GM11168 (cell line): ENCODE measurements around the gene CES2.
"Not testable (repeated sequence)": the region's sequence is repeated elsewhere in the genome, so short reads cannot be mapped to it uniquely, and the experiment has no call there.

Experiments used
- in situ Hi-C: fragments of 300-500 bp; cut with MboI; formaldehyde crosslinking; loops from one replicate; pipeline ENCODE4 v1.12.0; 2022; ENCODE audit warnings: low sequenced_read_pairs; ENCODE audit not compliant: unreplicated experiment

CES2 gene

GRCh38 chr16:66933776-66934137 lies 1.6 kb upstream of the CES2 start:
- in situ Hi-C loops, result no loop called here

GRCh38 chr16:66934138-66934838 lies 1.0 kb upstream of the CES2 start, which contains the start of gene CIAO2B:
Gene CIAO2B (minus strand): TSS chr16:66934402. CDS start chr16:66934364, 38 bp downstream.
- in situ Hi-C loops, result no loop called here

DNA sequence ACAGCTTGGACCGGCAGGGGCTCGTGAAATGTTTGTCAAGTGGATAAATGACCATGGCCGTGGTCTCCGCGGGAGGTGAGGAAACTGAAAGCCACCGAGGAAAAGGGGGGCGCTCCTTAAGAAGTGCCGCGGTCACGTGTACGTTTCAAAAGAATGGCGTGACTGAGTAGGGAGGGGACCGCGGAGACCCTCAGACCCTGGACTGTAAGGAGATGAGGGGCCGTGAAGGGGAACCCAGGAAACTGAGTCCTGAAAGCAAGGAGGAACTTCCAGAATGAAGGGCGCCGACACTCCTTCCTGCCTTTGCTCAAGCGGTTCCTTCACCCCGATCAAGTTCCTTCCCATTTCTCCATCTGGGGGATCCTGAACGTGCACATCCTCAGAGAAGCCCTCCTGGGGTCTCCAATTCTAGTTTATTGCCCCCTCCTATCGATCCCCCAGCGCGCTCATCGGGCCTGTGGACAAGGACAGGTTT lies 440 bp upstream of the CES2 start:
- in situ Hi-C loops, result not testable (repeated sequence)

DNA sequence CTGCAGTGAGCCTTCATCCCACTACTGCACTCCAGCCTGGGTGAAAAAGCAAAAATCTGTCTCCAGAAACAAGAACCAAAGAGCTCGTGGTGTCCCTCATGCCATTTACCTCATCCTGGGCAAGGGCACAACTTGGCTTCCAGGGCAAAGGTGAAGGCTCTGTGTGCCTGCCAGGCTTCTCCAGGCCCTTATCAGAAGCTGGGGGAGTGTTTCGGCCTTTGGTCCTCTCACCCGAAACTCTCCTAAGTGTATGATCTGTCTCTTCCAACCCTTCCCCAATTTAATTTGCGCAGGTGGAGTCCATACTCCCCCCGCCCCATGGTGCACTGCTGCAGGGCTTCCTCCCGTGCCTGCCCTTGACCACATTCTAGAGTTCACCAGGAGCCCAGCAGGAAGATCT lies 1.1 kb downstream of the CES2 start:
- in situ Hi-C loops, result no loop called here

DNA sequence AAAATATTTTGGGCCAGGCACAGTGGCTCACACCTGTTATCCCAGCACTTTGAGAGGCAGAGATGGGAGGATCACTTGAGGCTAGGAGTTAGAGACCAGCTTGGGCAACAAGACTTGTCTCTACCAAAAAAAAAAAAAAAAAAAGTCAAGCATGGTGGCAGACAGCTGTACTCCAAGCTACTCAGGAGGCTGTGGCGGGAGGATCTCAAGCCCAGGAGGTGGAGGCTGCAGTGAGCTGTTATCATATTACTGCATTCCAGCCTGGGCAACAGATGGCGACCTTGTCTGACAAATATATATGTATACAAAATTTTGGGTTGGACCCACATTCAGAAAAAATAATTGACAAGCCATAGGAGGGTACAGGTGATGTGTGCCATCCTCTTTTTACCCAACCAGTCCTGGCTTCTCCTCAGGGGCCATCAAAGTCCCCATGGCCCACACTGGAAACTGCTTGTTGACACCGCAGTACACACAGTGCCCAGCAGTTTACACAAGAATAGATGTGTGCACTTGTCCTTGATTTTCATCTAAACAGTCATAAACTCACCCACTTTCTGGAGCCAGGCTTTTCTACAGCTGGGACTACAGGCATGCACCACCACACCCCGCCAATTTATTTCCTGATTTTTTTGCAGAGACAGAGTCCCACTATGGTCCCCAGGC lies 1.7 kb downstream of the CES2 start:
- in situ Hi-C loops, result no loop called here

GRCh38 chr16:66937725-66938337 lies 2.5 kb downstream of the CES2 start:
- in situ Hi-C loops, result no loop called here

- in situ Hi-C loops, result no loop called here
These were observed 4.0 kb downstream of the CES2 start for GRCh38 chr16:66939366-66939765.

DNA sequence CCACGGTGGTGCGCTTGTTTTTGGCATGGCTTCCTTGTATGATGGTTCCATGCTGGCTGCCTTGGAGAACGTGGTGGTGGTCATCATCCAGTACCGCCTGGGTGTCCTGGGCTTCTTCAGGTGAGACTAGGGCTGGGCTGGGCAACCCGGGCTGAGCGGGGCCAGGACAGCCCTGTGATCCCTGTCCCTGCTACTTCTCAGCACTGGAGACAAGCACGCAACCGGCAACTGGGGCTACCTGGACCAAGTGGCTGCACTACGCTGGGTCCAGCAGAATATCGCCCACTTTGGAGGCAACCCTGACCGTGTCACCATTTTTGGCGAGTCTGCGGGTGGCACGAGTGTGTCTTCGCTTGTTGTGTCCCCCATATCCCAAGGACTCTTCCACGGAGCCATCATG lies 4.9 kb downstream of the CES2 start:
- in situ Hi-C loops, result no loop called here

- in situ Hi-C loops, result no loop called here
These were observed 7.7 kb downstream of the CES2 start for GRCh38 chr16:66942981-66943380.

DNA sequence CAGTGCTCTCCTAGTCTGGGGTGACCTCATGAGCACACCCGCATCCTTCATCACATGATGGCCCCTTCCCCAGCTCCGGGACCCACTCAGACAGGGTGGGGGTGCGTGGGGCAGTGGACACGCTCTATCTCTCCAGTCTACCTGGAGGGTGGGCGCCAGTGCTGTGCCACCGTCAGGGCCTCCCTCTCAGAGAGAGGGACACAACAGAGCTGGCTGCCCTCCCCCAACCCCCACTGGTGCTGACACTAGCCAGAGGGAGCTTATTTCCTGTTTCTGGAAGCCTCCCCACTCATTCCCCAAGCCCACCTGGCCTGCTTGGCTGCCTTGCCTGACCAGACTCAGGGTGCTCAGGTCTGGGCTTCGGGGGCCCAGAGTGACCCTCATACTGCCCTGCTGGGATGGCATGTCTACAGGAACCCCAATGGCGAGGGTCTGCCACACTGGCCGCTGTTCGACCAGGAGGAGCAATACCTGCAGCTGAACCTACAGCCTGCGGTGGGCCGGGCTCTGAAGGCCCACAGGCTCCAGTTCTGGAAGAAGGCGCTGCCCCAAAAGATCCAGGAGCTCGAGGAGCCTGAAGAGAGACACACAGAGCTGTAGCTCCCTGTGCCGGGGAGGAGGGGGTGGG lies 8.2 kb downstream of the CES2 start:
- in situ Hi-C loops, result no loop called here

DNA sequence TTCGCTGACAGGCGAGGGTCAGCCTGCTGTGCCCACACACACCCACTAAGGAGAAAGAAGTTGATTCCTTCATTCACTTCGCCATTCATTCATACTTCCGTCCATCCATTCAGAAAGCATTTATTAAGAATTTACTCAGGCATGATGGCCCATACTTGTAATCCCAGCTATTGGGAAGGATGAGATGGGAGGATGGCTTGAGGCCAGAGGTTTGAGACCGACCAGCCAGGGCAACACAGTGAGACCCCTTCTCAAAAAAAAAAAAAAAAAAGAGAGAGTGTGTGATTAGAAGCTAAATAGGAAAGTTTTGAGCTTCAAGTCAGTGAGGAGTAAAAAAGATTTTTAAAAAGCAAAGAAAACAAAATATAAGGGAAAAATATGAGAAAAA lies 8.7 kb downstream of the CES2 start:
- in situ Hi-C loops, result no loop called here

- in situ Hi-C loops, result not testable (repeated sequence)
These were observed 9.7 kb downstream of the CES2 start for GRCh38 chr16:66944971-66945370.

GRCh38 chr16:66945939-66946338 lies 10.6 kb downstream of the CES2 start:
- in situ Hi-C loops, result no loop called here

- in situ Hi-C loops, result no loop called here
These were observed 11.2 kb downstream of the CES2 start for GRCh38 chr16:66946541-66946940.

GRCh38 chr16:66946974-66947301 lies 11.6 kb downstream of the CES2 start:
- in situ Hi-C loops, result no loop called here

GRCh38 chr16:66947302-66948065 lies 12.2 kb downstream of the CES2 start:
- in situ Hi-C loops, result no loop called here

DNA sequence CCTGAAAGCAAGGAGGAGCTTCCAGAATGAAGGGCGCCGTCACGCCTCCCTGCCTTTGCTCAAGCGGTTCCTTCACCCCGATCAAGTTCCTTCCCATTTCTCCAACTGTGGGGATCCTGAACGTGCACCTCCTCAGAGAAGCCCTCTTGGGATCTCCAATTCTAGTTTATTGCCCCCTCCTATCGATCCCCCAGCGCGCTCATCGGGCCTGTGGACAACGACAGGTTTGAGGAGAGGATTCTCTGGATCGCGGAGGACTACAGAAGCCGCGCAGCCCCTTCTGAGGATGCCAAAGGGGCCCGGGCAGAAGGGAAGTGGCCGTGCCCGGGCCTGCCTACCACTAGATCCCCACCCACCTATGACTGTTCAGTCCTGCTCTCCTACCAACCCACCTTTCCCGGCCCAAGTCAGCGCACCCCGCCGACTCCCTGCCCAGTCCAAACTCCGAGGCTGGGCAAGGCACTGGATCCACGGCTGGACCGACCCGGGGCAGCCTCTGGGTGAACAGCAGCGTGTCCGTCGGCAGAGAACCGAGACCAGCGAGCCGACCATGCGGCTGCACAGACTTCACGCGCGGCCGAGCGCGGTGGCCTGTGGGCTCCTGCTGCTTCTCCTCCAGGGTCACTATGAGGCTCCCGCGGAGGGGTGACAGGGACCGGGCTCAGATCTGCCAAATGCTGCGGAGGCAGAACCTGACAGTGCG lies 13.0 kb downstream of the CES2 start:
- in situ Hi-C loops, result no loop called here

DNA sequence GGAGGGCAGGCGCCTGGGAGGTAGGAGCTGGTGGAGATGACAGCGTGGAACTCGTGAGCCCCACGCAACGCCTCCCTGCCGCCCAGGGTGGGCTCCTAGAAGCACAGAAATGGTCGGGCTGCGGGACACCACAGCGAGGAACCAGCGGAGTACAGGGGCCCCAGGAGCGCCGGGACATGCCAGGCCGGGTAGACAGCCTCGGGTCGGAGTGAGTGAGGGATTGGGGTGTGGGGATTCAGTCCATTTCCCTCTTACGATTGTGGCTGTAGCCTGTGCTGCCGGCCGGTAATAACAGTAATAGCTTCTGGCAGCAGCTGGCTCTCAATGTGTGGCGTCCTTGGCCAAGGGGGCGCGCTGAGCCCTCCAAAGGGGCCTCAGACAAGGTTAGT lies 13.5 kb downstream of the CES2 start:
- in situ Hi-C loops, result no loop called here

DNA sequence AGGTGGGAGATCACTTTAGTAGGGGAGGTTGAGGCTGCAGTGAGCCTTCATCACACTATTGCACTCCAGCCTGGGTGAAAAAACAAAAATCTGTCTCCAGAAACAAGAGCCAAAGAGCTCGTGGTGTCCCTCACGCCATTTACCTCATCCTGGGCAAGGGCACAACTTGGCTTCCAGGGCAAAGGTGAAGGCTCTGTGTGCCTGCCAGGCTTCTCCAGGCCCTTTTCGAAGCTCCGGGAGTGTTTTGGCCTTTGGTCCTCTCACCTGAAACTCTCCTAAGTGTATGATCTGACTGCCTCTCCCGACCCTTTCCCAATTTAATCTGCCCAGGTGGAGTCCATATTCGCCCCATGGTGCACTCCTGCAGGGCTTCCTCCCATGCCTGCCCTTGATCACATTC lies 14.2 kb downstream of the CES2 start:
- in situ Hi-C loops, result no loop called here

- in situ Hi-C loops, result loop anchor here (25.0 kb wide), 1 partner anchor 462 kb away; the partner anchor contains the start of gene ZDHHC1
These were observed 15.1 kb downstream of the CES2 start for GRCh38 chr16:66950437-66950836.
